ENCODE data around the gene FAS.

Gene FAS
- total RNA-seq = 12.8 to 70.2 (median 27.1) reads per million in 18 experiments

DNA sequence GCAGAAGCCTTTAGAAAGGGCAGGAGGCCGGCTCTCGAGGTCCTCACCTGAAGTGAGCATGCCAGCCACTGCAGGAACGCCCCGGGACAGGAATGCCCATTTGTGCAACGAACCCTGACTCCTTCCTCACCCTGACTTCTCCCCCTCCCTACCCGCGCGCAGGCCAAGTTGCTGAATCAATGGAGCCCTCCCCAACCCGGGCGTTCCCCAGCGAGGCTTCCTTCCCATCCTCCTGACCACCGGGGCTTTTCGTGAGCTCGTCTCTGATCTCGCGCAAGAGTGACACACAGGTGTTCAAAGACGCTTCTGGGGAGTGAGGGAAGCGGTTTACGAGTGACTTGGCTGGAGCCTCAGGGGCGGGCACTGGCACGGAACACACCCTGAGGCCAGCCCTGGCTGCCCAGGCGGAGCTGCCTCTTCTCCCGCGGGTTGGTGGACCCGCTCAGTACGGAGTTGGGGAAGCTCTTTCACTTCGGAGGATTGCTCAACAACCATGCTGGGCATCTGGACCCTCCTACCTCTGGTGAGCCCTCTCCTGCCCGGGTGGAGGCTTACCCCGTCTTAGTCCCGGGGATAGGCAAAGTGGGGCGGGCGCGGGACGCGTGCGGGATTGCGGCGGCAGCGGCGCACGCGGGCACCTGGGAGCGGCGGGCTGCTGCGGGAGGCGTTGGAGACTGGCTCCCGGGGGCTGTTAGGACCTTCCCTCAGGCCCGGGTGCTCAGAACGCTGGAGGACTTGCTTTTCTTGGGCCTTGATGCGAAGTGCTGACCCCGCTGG is at the start of gene FAS:
TSS of gene FAS (plus strand) at position 415 of the 777 bp plus-strand sequence. CDS start at position 494, 79 bp downstream.
- DNase-seq = peak; percentile 72 to 75

GRCh38 chr10:88941026-88941425 is 49.6 kb upstream of the FAS start:
- no peak for DNase-seq

- no peak for DNase-seq
These were observed 46.8 kb upstream of the FAS start for GRCh38 chr10:88943778-88944177.

GRCh38 chr10:88944813-88945212 is 45.8 kb upstream of the FAS start:
- peak in 1 of 2 donors; percentile 16 for DNase-seq

DNA sequence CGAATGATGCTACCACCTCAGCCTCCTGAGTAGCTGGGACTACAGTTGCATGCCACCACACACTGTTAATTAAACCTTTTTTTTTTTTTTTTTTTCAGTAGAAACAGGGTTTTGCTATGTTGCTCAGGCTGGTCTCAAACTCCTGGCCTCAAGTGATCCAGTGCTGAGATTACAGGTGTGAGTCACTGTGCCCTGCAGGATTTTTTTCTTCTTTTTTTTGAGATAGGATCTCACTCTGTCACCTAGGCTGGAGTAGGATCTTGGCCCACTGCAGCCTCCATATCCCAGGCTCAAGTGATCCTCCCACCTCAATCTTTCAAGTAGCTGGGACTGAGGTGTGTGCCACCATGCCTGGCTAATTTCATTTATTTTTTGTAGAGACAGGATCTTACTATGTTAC is 44.4 kb upstream of the FAS start:
- no peak for DNase-seq

GRCh38 chr10:88946965-88947590 is 43.5 kb upstream of the FAS start:
- DNase-seq = no peak

- DNase-seq = no peak
These were observed 41.5 kb upstream of the FAS start for GRCh38 chr10:88949051-88949450.

DNA sequence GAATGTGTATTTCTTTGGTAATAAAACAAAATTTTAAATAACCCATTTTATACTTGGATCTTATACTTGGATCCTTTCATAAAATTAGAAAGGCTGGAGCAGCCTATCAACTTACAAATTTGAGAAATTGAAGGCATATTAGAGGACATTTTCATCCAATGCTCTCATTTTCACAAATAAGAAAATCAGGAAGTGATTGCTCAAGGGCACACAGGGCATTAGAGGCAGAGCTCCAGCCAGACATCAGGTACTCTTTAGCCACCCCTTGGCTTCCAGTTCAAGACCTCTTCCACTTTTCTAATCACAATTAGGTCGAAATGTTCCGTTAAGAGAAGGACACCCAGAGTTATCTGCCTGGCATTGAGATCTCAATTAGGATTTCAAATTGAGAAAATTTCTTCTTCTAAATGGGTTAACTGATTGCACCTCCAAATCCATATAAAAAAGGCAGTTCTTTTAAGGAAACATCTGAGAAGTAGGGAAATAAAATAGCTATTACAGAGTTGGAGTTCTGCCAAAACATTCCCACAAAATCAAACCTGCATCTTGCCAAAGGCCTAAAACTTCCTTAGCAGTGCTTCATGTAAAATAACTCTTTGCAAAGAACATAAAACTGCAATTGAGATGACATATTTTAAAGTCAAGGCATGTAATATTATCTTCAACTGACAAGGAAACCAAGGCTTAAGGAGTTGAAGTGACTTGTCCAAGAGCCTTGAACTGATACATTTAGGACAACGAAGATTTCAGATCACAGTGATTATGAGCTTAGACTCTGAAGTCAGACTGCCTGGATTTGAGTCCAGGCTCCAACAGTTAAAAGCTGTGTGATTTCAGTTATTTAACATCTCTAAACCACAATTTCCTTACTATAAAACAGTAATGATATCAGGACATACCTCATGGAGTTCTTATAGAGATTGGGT is 40.4 kb upstream of the FAS start:
- peak in 1 of 2 donors; percentile 9 for DNase-seq

DNA sequence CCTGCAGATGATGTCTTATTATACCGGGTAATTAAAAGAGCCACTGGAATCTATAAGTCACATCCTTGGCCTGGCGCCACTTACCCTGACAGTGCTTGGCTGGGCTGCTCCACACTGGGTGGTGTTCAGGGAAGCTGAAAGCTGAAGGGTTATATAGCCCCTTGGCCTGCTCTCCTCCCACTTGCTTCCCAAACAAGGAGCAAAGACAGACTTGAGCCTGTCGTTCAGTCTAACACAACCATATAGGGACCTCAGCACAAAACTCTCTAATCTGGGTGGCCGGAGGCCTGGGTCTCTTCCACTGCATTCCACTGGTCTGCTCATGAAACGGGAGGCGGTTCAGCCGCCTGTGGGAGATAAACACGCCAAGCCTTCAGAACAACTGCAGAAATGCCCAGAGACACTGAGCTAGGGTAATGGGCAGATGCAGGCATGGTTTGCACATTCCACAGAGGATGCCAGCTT is 37.9 kb upstream of the FAS start, which contains the start of gene ACTA2:
TSS of gene ACTA2 (minus strand) at position 127 of the 465 bp plus-strand sequence. CDS start 3,843 bp downstream, outside the sequence.
- DNase-seq = no peak

DNA sequence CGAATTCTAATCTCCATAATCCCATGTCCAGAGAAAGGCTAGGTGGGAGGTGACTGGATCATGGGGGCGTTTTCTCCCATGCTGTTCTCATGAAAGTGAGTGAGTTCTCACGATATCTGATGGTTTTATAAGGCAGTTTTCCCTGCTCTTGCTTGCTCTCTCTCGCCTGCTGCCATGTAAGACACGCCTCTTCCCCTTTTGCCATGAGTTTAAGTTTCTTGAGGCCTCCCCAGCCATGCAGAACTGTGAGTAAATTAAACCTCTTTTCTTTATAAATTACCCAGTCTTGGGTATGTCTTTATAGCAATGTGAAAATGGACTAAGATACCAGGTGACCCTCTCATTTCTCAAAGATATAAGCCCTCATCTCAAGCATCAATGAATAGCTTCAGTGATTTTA is 36.9 kb upstream of the FAS start:
- no peak for DNase-seq

DNA sequence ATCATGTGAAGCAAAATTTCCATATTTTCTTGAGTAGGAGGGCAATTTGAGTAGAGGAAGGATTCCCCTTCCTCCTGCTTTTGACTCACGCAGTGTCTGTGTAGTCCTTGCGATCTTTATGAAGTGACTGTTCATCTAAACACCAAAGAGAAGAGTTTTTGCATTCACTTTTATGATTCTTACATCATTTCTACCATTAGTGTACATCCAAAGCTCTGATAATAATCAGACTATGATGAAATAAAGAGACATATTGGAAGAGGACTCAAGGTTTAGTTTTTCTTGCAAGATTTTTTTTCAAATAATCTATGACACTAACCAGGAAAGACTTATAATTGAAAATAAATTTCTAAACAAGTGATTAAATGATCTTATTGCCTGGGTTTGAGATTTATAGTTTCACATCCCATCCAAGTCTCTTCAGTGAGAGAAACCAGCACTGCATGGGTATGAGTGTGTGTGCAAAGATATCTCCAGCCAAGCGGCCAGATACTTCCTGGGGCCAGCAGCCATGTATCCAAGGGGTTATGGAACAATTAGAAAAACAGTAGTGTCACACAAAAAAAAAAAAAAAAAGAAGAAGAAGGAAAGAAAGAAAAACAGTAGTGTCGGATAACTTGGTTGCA is 36.0 kb upstream of the FAS start:
- DNase-seq = no peak

GRCh38 chr10:88957381-88957780 is 33.2 kb upstream of the FAS start:
- DNase-seq = no peak

DNA sequence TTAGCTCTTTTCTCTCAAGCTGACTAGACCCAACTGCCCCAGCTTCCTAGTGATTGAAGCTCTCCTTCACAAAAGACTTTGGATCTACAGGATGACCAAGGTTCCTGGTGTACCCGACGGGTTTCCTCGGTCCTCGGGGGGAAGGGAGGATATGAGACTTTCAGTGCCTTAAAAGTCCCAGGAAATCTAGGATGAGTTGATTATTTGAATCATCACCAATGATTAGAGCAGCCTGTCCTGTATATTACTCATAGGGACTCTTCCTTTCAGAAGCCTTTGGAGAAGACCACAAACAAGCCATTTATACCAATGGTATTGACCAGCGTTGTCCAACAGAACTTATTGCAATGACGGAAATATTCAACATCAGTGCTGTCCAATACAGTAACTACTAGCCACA is 31.9 kb upstream of the FAS start:
- DNase-seq = no peak

DNA sequence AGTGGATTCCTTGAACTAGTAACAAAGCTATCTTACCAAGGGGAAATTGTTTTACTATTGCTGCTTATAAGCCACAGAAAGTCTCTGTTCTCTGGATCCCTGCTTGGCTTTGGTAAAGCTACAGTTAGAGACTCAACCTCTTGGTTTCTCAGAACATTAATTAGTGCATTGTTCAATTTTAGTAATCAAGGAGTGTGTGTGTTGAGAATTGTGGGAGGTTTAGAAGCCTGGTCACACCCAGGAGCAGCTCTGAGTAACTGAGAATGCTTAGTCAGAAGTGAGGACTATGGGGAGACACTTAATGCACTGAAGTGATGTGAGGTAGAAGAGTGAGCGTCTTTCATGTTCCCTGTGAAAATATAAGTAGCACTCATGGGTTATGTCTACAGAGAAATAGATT is 29.8 kb upstream of the FAS start:
- no peak for DNase-seq

GRCh38 chr10:88961266-88961665 is 29.3 kb upstream of the FAS start:
- DNase-seq = no peak

DNA sequence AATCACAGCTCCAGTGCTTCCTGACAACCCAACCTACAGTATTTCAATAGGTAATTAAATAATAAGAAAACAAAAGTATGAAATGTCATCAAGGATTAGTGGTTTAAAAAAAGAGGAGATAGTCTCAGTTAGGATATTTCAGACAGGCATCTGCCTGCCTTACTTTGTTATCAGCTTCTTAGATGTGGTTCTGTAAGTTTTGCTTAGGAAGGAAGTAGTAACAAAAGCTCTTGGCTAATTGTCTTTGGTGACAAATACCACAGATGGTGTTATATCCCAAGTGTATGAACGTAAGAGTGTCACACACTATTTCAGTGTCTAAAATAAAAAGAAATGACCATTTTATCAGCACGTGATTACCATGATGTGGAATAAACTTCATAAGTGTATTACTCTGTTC is 28.3 kb upstream of the FAS start:
- DNase-seq = no peak

GRCh38 chr10:88963318-88963717 is 27.3 kb upstream of the FAS start:
- DNase-seq = no peak

- DNase-seq = no peak
These were observed 26.2 kb upstream of the FAS start for GRCh38 chr10:88964360-88964759.

GRCh38 chr10:88964869-88965415 is 25.7 kb upstream of the FAS start:
- DNase-seq = peak in 1 of 2 donors; percentile 18

DNA sequence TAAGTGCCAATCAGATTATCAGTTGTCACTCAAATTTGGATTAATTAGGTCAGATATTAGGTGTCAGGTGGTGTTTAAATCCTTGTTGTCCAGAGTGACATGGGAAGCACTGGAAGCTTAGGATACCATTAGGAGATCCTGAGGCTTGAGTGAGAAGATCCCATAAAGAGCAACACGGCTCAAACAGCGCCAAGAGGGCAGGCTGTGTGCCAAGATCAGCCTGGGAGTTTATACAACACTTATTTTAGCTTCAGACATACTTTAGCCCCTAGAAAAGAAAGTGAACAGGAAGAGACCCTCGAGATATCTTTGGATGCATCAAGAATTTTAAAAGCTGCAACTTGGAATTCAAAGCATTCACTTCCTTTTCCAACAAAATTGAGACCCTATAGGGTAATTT is 23.8 kb upstream of the FAS start:
- no peak for DNase-seq

- no peak for DNase-seq
These were observed 22.2 kb upstream of the FAS start for GRCh38 chr10:88968391-88968790.
